ENCODE measurements around the gene SRC.

- TF ChIP-seq CTCF (IDR thresholded peaks at IDR 0.05), result no peak
- no peak for TF ChIP-seq EP300 (IDR thresholded peaks at IDR 0.05)
Observed at GRCh38 chr20:37439223-37439933, 93.4 kb downstream of the SRC start.

All from esophagus muscularis mucosa (tissue), 3 donors.